H4 (cell line): ENCODE data around the gene ESD. TPM values are rescaled to one million over a fixed set of nuclear protein-coding genes. Genes with fewer than 3 reads are reported as not detected.

Experiments
- DNase-seq: peaks from one replicate; pipeline ENCODE4 v3.0.0-alpha.2; 2015; ENCODE audit warnings: low spot score
- total RNA-seq: library from RNA; depleted of rRNA; stranded (reverse); fragments of >200 nt; shearing (Covaris generic); gene quantifications from 2 replicates; pipeline ENCODE4 v1.2.3, GENCODE V29; 2014; rRNA removed

ESD gene
- total RNA-seq, 1 experiment from 2014 or later: 137 TPM

- no peak for DNase-seq
Measured at GRCh38 chr13:46747031-46747820, 49.7 kb downstream of the ESD start.

GRCh38 chr13:46745706-46746105, 51.3 kb downstream of the ESD start:
- DNase-seq: no peak

GRCh38 chr13:46745062-46745461, 51.9 kb downstream of the ESD start:
- no peak for DNase-seq

- DNase-seq: no peak
Measured at GRCh38 chr13:46743191-46743590, 53.8 kb downstream of the ESD start.

- DNase-seq: no peak
Measured at GRCh38 chr13:46739447-46740098, 57.4 kb downstream of the ESD start.

- DNase-seq: no peak
Measured at GRCh38 chr13:46738766-46739165, 58.2 kb downstream of the ESD start.

- no peak for DNase-seq
Measured at GRCh38 chr13:46738055-46738454, 58.9 kb downstream of the ESD start.

- no peak for DNase-seq
Measured at GRCh38 chr13:46736541-46737310, 60.2 kb downstream of the ESD start.

GRCh38 chr13:46735425-46735824, 61.5 kb downstream of the ESD start:
- no peak for DNase-seq

GRCh38 chr13:46731535-46731934, 65.4 kb downstream of the ESD start:
- no peak for DNase-seq

- no peak for DNase-seq
Measured at GRCh38 chr13:46728777-46729176, 68.2 kb downstream of the ESD start.

- DNase-seq: no peak
Measured at GRCh38 chr13:46726347-46726746, 70.6 kb downstream of the ESD start.

Other genes with a start within 250 kb of the ESD start
- gene LRCH1, start 244.0 kb downstream of the ESD start, total RNA-seq: 2.1 and 3.1 TPM in 2 replicates
- 0.08 TPM in 1 of 2 replicates, not detected in the other for gene HTR2A, start 99.9 kb upstream of the ESD start, total RNA-seq